Renal cortex interstitium (tissue), 11 donors: Measurements from ENCODE around the gene ZNF574. TPM values are rescaled to one million over a fixed set of nuclear protein-coding genes. Genes with fewer than 3 reads are reported as not detected.
"Not testable (repeated sequence)": the region's sequence is repeated elsewhere in the genome, so short reads cannot be mapped to it uniquely, and the experiment has no call there.

Experiments
- DNase-seq, 11 donors: peaks; one replicate each; pipeline ENCODE4 v3.0.0-alpha.2; 2013; ENCODE audit warnings: low read depth in 9 of 11, low spot score in 4 of 11; ENCODE audit errors: extremely low read depth in 1 of 11
- polyA plus RNA-seq, 3 donors: library from polyadenylated mRNA; unstranded; fragments of 120-200 nt; gene quantifications; one replicate each; pipeline ENCODE4 v1.2.1, GENCODE V29; 2013; ENCODE audit not compliant: insufficient read length in 3 of 3

ZNF574 gene
- polyA plus RNA-seq, 3 donors, result 11.2 to 18.4 (median 15.4) TPM

GRCh38 chr19:42091300-42091699 lies 15.3 kb downstream of the ZNF574 start:
- no peak for DNase-seq

- DNase-seq, result no peak
Measured at GRCh38 chr19:42091742-42092141, 15.8 kb downstream of the ZNF574 start.

- DNase-seq, result no peak
Measured at GRCh38 chr19:42092350-42092749, 16.4 kb downstream of the ZNF574 start.

DNA sequence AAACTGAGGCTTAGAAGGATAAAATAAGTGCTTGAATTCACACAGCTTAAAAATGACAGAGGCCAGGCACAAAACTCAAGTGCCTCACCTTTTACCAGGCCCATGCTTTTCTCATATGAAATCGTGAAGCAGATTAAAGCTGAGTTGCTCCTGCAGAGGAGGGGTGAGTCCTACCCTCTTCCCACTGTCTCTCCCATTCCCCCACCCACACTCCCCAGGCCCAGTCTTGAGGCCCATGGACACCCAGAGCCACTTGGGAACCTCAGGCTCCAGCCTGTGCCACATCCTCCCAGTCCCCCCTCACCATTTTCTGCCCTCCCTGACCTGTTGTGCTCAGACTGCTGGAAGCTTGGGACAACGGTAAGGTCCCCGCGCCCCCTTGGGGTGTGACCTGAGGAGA lies 17.5 kb downstream of the ZNF574 start:
- no peak for DNase-seq

GRCh38 chr19:42093926-42094325 lies 18.0 kb downstream of the ZNF574 start:
- no peak for DNase-seq

DNA sequence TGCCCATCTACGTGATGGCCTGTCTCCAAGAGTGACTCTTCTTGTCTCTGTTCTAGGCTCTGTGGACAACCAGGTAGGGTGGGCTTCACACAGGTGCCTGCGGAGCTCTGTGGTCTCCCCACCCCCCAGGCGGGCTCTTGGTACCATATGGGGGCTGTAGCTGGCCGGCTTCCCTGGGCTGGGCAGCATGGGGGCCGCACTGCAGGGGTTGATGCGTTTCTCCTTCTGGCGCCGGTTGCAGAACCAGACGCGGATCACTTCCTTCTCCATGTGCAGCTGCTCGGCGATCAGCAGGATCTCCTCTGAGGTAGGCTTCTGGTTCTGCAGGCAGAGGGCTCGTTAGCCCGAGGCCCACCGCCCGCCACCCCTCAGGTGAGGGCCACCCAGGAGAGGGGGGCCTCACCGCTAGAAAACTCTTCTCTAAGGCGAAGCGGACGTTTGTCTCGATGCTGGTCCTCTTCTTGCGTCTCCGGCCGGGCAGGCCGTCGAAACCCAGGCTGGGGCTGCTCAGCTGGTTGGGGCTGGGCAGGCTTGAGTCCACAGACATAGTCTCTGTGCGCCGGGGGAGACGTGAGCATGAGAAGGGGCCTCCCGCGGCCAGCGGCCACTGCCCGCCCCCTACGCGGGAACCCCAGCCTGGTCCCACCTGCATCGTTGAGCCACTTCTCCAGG lies 19.3 kb downstream of the ZNF574 start:
- no peak for DNase-seq

DNA sequence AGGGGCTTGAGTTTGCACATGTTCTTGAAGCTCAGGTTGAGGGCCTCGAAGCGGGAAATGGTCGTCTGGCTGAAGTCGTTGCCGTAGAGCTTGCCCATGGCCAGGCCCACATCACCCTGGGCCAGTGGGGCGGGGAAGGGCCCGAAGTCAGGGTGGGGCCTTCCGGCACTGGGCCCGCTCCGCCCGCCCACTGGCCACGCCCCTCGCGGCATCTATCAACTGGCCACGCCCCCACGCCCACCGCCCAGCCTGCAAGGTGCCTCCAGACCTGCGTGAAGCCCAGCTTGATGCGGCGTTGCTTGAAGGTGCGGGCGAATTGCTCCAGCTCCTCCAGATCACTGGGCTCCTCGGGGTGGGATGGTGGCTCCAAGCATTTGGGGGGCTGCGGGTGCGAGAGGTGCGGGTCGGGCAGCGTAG lies 19.9 kb downstream of the ZNF574 start:
- no peak for DNase-seq

DNA sequence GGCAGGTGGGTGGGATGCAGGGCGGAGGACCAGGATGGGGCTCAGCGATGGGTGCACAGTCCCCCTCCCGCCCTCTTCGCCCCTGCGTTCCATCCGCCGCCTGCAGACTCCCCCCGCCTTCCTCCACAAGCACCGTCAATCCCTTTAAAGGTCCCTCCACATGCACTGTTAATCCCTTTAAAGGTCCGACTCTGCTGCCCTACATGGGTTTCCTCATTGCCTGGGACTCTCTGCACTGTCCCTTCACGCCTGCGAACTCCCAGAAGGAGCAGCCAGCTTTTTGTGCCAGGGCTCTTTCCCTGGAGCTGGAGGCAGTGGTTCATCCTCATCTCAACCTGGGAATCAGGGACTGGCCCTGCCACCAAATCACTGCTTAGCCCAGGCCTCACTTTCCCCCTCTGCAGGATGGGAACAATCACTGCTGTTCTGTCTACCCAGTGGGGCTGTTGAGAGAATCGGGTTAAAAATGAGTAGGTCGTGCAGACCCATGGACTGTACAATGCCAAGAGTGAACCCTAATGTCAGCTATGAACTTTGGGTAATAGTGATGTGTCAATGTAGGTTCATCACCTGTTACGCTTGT lies 20.4 kb downstream of the ZNF574 start:
- DNase-seq, result no peak

GRCh38 chr19:42097461-42097860 lies 21.5 kb downstream of the ZNF574 start:
- DNase-seq, result no peak

GRCh38 chr19:42098781-42099180 lies 22.8 kb downstream of the ZNF574 start:
- no peak for DNase-seq

DNA sequence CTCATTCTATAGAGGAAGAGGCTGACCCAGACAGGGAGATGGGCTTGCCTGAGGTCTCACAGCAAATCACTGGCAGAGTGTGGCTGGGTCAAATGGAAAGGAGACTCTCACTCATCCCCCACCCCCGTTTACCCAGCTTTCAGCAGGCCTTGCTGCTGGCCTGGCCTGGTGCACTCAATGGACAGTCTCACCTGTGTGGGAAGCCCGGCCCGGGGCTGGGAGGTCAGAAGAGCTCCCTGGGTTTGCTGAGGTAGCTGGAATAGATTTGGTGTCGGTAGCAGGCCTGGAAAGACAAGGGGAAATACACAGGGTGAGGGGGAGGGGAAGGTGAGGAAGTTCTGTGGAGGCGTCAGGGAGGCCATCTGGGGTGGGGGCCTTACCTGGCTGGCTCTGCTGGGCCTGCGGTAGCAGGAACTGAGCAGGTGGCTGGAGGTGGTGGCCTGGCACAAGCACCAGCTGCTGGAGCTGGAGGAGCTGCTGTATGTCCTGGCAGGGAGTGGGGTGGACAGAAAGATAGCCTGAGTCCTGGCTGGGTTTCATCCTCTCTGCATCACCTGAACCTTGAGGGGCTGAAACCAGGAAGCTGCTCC lies 23.5 kb downstream of the ZNF574 start:
- DNase-seq, result no peak

- not testable (repeated sequence) for DNase-seq
Measured at GRCh38 chr19:42100241-42100640, 24.3 kb downstream of the ZNF574 start.

- DNase-seq, result no peak
Measured at GRCh38 chr19:42102877-42103276, 26.9 kb downstream of the ZNF574 start.

DNA sequence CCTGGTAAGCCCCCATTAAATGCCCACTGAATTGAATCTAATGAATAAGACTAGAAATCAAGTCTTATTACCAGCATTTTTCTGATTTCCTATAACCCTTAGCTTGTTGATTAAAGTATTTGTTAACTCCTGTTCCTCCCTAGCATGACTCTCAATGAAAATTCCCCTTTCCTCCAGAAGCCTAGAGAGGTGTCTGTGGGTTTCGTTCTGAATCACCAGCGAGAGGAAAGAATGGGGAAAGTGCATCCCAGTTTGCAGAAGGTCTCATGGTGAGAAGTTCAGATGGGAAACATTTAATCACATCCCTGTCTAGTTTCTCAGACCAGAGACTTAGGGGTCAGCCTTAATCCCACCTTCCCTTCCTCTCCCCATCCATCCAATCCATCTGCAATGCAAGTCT lies 29.4 kb downstream of the ZNF574 start:
- no peak for DNase-seq

DNA sequence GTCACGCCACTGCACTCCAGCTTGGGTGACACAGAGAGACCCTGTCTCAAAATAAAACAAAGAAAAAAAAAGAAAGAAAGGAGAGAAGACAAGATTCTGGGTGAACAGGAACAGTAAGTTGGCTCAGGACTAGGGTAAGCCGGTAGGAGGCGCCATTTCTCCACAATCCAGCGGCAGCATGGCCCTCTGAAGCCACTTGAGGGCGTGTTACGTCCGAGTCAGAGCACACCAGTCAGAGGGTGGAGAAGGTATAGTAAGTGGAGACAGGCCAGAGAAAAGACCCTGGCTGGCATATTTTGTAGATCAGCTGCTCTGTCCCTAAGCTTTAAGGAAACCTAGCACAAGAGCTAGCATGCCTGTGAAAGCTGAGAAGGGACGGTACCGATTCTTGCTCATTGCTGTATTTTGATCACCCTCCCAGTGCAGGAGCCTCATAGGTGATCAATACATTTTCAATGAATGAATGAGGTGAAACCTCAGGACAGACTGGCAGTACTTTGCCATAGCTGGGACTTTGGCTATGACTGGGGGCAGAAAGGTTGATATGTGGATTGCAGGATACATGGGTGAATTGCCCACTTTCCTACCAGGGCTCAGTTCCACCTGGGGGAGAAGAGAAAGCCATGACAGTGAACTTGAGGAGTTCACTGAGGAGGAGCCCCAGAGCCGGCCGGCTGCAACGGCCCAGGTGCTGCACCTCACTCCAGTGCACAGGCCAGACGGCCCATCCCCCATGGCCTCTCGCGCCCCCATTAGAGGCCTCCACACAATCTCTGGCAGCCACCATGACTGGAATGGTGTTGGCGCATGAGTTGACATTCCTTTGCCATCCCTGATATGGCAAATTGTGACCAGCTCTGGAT lies 32.8 kb downstream of the ZNF574 start:
- DNase-seq, result peak in 10 of 11 donors; percentile 19 to 65 (median 54)

DNA sequence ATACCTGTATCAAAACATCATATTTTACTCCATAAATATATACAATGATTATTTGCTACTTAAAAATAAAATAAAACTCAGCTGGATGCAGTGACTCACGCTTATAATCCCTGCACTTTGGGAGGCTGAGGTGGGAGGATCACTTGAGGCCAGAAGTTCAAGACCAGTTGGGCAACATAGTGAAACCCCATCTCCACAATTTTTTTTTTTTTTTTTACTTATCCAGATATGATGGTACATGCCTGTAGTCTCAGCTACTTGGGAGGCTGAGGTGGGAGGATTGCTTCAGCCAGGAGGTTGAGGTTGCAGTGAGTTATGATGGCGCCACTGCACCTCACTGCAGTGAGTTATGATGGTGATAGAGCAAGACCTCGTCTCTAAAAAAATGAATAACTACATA lies 33.9 kb downstream of the ZNF574 start:
- no peak for DNase-seq

DNA sequence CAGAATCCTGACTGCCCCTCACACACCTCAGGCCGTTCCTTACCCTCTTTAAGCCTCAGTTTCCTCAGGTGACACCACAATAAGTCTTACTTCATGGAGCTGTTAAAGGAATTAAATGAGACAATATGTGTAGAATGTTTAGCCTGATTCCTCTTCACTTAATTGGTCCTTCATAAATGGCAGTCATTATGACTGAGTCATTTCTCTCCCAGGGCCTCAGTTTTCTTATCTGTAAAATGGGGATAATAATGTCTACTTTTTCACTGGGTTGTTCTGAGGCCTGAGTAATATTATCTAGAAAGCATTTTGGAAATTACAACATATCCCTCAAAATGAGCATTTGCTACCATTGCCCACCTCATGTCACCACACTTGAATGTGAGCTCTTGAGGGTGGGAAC lies 34.7 kb downstream of the ZNF574 start:
- DNase-seq, result no peak

GRCh38 chr19:42111384-42111783 lies 35.4 kb downstream of the ZNF574 start:
- DNase-seq, result no peak

DNA sequence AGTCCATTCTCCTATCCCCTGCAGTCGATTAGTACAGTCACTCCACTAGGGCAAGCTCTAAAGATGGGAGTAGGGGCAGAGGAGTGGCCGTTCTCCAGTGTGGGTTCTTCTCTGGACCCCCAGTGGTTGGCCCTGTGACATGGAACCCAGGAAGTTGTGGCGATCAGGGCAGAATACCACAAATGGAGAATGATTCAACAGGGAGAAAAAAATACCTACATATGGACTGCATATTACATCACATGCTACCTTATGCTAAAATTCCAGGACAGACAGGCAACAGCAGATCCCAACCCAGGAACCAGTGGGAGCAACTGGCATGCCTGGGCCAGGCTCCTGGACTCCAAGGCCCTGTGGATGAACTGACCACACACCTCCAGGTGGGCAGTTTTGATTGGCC lies 35.8 kb downstream of the ZNF574 start:
- DNase-seq, result no peak
